PC-3 (cell line): ENCODE data around the gene CYTH2.

Experiments used
- EZH2 ChIP-seq: fragments of 300-600 bp; sonication (generic); IDR thresholded peaks from one replicate; pipeline ENCODE4 v1.6.1; 2017; ENCODE audit warnings: antibody characterized with exemption, mild to moderate bottlenecking, low read length; ENCODE audit not compliant: unreplicated experiment
- TF ChIP-seq, protein P1 (sequence below): fragments of 300-600 bp; sonication (generic); conservative IDR thresholded peaks from 2 replicates; pipeline ENCODE4 v1.5.1; 2017; ENCODE audit warnings: antibody characterized with exemption, low read depth, mild to moderate bottlenecking, low read length

DNA sequence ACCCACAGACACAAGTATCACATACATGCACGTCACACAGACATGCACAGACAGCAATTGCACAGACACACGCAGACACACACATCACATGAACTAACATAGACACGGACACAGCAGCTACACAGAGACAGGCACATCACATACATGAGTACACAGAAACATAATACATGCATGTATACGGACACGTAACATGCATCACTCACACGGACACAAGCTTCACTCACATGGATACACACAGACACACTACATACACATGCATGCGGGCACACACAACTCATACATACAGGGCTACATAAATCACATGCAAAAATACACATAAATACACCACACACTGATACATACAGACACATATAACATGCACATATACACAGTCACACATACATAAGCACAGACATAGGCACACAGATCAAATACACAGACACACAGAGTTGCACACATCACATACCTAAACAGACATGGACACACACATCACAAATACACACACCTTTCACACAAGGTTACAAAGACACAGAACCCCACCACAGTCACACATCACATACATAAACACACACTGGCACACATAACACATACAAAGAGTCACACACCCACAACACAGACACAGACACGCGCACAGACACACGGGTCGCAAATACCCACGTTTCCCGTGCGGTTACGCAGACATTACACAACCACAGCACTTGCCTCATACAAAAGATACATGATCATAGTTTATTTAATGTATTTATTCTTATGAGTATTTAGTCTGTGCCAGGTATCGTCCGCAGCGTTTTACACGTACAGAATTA, 43.5 kb downstream of the CYTH2 start:
- TF ChIP-seq EZH2 = no peak
- TF ChIP-seq, protein P1, sequence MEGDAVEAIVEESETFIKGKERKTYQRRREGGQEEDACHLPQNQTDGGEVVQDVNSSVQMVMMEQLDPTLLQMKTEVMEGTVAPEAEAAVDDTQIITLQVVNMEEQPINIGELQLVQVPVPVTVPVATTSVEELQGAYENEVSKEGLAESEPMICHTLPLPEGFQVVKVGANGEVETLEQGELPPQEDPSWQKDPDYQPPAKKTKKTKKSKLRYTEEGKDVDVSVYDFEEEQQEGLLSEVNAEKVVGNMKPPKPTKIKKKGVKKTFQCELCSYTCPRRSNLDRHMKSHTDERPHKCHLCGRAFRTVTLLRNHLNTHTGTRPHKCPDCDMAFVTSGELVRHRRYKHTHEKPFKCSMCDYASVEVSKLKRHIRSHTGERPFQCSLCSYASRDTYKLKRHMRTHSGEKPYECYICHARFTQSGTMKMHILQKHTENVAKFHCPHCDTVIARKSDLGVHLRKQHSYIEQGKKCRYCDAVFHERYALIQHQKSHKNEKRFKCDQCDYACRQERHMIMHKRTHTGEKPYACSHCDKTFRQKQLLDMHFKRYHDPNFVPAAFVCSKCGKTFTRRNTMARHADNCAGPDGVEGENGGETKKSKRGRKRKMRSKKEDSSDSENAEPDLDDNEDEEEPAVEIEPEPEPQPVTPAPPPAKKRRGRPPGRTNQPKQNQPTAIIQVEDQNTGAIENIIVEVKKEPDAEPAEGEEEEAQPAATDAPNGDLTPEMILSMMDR = no peak
